HG03095 (cell line): ENCODE measurements around the gene VIPAS39.

ENCODE experiments used
- ATAC-seq: cut with Tn5 transposase; IDR thresholded peaks from one replicate; pipeline ENCODE4 v1.9.1; 2021; ENCODE audit warnings: moderate library complexity; ENCODE audit not compliant: unreplicated experiment

Gene VIPAS39

DNA sequence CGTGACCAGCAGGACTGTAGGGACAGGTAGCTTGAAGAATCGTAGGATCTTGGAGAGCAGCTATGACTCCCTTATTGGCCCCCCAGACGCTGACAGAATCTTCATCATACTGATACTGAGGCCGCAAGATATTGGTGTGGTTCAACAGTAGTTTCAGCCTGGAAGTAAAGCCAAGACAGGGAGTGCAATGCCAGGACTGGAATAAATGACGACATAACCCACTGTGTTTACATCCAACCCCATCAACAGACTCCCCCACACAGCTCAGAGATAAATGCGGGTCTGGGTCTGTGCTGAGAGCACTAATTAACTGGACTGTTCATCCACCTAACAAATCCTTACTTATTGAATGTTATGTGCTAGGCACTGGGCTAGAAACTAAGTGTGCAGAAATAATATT is 50.7 kb downstream of the VIPAS39 start:
- ATAC-seq = no peak

DNA sequence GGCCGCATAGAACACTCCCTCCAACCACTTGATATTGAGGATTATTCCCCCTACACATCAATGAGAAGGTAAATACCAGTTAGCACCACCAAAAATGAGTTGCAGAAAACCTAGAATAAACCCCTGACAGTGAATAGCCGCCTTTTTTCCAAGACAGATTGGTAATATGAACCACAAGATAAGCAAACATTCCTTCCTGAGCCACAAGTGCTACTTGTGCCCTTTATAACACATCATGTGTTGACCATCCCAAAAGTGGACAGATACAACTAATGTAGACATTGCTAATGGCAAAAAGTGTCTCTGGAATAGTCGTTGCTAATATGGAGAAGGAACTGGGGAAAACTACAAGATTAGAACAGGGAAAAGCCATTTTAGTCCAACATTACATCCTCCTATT is 51.3 kb downstream of the VIPAS39 start:
- ATAC-seq = no peak

DNA sequence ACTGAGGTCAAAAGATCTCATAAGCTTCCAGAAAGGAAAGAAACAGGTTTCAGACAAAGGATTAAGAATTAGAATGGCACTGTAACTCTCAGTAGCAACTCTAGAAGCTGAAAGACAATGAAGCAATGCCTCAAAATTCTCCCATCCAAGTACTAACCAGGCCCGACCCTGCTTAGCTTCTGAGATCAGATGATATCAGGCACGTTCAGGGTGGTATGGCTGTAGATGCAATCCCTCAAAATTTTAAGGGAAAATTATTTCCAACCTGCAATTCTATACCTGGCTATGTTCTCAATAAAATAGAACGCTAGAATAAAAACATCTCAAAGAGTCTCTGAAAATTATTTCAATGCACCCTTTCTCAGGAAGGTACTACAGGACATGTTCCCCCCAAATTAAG is 53.6 kb downstream of the VIPAS39 start:
- ATAC-seq = no peak

DNA sequence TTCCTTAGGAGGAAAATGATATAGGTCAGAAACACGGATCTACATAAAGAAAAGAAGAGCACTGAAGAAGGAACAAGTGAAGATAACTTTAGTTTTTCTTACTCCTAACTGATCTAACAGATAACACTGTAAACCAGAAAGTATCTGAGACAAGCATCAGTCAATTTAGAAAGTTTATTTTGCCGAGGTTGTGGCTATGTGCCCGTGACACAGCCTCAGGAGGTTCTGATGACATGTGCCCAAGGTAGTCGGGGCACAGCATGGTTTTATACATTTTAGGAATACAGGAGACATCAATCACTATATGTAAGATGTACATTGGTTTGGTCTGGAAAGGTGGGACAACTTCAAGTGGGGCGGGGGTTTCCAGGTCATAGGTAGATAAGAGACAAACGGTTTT is 57.2 kb downstream of the VIPAS39 start:
- no peak for ATAC-seq

DNA sequence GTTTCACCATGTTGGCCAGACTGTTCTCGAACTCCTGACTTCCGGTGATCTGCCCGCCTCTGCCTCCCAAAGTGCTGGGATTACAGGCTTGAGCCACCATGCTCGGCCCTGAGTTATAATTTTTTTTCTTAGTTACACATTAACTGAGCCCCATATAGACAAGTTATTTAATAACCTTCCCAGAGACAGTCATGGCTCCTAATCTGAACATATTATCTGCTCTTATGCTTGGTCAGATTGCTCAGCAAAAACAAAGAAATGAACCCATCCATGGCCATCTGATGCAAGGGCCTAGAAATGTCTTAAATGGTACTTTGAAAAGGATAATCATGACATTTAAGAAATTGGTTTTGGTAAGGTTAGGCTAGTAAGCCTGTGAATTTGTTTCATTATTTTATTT is 67.2 kb downstream of the VIPAS39 start:
- ATAC-seq = no peak

DNA sequence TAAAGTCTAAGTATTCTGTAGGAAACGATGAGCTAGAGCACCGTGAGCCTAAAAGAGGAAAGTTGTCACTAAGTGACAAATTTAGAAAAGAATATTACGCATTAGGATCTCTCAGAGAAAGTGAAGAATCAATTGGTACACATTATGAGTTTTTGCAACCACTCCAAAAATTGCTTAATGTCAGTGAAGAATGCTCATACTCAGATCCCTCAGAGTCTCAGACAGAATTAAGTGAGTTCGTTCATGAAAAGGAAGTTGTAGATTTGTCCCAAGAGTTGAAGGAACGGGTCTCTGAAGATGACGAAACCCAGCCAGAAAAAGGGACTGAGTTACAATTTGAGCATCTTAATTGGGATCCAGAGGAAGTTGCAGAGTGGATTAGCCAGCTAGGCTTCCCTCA is 78.7 kb downstream of the VIPAS39 start:
- no peak for ATAC-seq

DNA sequence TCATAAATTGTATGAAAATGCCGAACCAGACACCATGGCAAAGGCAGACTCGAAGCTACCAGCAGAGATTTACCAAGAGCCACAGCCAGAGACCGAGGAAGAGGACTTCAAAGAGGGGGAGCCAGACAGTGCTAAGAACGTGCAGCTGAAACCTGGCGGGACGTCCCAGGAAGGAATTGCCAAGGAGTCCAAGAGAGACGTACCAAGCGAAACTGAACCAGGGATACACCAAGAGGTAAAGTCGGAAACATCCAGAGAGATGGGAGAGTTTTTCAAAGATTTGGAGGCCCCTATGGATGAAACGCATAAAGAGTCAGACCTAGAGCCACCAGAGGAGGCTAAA is 79.9 kb downstream of the VIPAS39 start:
- no peak for ATAC-seq

DNA sequence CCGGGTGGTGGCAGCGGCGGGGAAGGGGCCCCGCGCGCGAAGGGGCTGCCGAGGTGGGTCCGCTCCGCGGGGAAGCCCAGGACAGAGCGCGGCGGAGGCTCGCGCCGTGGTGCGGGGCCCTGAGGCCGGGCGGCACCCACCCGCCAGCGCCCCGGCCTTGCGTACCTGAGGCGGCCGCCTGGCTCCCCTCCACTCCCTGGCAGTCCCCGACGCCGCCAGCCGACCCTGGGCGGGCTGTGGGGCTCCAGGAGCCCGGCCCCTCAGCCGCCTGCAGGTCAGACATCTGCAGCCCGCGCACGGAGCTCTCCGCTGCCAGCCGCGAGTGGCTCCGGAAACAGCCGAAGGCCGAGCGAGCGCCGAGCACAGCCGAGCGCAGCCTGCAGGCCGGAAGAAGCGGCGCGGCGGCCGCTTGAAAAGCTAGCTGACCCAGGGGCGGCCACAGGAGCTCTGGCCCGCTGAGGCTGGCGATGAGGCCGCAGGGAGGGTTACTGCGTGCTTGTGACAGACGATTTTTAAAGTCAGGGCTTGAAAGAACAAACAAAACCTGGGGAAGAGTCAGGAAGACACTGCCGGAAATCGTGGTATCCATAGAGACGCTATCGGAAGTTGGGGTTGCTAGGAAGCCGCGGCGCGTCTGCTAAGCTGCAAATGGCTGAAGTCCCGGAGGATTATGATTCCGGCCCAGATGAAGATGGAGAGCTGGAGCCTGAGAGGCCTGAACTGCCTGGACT is 80.5 kb downstream of the VIPAS39 start, which contains the start of the genes SAMD15 and TMED8:
Gene SAMD15, plus strand, starts transcription at position 609 of the 731 bp plus-strand sequence. Its CDS starts 40 bp downstream, at position 649.
Gene TMED8, minus strand, starts transcription at position 324 of the 731 bp plus-strand sequence. Its CDS starts 41 bp downstream, at position 283.
- ATAC-seq = peak; percentile 77
